Fibroblast of upper back skin (primary cell): ENCODE measurements around the gene EBNA1BP2.
"Not testable (repeated sequence)": the region's sequence is repeated elsewhere in the genome, so short reads cannot be mapped to it uniquely, and the experiment has no call there.

Experiments
- DNase-seq: peaks from one replicate; pipeline ENCODE4 v3.0.0-alpha.2; 2013

EBNA1BP2 gene, protein sequence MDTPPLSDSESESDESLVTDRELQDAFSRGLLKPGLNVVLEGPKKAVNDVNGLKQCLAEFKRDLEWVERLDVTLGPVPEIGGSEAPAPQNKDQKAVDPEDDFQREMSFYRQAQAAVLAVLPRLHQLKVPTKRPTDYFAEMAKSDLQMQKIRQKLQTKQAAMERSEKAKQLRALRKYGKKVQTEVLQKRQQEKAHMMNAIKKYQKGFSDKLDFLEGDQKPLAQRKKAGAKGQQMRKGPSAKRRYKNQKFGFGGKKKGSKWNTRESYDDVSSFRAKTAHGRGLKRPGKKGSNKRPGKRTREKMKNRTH

DNA sequence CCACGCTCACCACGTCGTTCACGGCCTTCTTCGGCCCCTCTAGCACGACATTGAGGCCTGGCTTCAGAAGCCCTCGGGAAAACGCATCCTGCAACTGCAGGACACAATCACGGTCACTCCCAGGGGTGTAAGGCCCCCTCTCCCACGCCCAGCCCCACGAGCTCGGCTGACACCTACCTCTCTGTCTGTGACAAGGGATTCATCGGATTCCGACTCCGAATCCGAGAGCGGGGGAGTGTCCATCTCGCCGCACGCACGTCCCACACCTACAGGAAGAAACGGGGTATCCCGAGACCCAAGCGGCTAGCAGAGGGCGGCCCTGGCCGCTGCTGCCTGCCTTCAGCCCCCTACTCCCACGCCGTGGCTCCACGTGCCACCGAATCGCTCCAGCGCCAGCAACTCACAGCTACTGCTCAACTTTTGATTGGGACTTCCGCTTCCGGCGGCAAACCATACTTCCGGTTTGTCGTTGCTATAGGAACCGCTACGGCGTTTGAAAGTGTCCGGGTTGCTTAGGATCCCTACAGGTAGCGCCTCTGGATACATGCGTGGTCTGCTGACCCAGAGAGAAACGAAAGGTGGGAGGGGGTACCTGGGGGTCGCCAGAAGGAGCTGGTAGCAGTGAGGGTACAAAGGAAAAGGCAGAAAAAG, at the start of gene EBNA1BP2, which contains the start of gene CFAP57:
TSS of gene EBNA1BP2 (minus strand) at position 415 of the 651 bp plus-strand sequence. CDS start at position 243, 172 bp downstream.
TSS of gene CFAP57 (plus strand) at position 455 of the 651 bp plus-strand sequence. CDS start 424 bp downstream, outside the sequence.
- DNase-seq: peak; percentile 94

DNA sequence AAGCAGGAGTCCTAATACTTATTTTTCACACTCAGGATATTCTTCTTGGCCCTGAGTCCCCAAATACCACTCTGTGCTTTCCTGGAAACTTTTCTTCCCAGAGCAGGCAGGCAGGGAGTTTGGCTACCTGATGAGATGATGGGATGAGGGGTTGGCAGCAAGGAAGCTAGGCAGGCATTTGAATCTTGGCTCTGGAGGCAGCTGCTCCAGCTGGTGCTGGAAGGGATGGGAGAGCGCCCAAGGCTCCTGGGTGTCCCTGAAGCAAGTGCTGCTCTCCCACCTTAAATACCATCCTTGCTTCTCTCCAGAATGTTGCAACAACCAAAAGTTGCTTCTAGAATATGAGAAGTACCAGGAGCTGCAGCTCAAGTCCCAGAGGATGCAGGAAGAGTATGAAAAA, 49.7 kb upstream of the EBNA1BP2 start:
- DNase-seq: no peak

DNA sequence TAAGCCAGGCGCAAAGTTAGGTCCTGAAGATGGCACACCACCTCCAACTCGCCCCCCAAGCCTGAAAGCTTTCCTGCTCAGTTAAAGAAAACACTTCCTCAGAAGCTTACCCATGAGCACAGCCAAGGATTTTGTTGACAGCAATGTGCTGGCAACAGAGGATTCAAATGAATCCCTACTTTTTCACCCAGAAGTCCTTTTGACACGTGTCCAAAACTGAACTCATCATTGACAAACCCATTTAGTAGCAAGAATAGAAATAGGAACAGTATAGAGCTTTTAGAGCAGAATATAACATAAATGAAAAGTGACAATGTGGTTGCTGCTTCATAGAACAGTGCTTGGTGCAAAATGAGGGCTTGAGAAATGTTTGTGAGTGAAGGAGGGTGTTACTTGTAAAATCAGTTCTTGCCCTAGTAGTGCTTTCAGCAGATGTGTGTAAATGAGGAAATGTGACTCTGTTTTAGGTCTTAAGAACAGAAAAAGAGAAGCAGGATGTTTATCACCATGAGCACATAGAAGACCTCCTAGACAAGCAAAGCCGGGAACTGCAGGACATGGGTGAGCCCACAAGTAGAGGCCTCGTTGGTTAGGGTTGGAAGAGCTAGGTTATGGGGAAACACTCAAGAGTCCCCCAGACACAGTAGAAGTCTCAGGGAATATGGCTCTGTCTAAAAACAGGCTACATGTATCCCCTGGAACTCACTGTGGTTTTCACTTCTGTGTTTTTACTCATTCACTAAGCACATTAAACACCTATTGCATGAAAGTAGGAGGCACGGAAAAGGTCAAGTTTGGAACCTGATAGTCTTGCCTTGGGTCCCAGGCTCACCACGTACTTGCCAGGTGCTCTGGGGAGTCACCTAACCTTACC, 49.1 kb upstream of the EBNA1BP2 start:
- no peak for DNase-seq

DNA sequence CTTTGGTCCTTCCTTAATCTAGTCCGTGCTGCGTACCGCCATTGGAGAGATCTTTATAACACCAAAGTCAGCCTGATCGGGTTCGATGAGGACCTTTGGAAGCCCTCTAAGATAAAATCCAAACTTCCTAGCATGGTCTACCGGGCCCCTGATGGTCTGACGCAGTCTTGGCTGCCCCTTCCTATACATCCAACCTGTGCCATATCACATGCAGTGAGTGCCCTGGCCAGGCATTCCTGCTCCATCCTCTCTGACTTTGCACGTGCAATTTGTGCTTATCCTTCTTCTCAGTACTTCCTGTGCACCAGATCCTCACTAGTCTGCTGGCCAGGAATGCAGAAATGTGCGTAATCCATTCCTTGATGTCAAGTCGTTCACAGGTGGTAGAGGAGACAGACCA, 45.7 kb upstream of the EBNA1BP2 start:
- no peak for DNase-seq

DNA sequence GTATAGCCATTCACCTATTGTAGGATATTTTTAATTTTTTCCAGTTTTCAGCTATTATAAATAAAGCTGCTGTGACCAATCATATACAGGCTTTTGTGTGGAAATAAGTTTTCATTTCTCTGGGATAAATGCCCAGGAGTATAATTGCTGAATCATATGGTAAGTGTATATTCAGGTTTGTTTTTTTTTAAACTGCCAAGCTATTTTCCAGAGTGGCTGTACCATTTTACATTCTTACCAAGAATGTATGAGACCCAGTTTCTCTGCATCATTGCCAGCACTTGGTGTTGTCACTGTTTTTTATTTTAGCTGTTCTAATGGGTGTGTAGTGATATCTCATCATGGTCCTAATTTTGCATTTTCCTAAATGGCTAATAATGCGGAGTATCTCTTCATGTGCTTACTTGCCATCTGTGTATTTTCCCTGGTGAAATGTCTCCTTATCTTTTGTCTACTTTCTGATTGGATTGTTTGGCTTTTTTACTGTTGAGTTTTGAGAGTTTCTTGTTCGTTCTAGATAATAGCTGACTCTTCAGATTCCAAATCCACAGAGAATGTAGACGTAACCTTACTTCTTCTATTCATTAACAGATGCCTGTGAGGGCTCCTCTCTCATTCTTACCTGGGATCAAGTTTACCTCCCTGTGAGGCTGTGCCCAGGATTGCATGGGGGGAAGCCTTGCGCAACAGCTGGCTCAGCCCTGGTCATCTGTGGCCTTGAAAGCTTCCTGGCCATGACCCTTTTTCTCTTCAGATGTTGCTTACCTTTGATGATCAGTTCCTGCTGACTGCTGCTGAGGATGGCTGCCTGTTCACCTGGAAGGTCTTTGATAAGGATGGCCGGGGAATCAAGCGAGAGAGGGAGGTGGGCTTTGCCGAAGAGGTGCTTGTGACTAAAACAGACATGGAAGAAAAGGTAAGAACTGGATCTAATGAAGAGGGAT, 42.7 kb upstream of the EBNA1BP2 start:
- DNase-seq: peak; percentile 55

DNA sequence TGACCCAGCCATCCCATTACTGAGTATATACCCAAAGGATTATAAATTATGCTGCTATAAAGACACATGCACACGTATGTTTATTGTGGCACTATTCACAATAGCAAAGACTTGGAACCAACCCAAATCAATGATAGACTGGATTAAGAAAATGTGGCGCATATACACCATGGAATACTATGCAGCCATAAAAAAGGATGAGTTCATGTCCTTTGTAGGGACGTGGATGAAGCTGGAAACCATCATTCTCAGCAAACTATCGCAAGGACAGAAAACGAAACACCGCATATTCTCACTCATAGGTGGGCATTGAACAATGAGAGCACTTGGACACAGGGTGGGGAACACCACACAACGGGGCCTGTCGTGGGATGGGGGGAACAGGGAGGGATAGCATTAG, 36.2 kb upstream of the EBNA1BP2 start:
- DNase-seq: not testable (repeated sequence)

DNA sequence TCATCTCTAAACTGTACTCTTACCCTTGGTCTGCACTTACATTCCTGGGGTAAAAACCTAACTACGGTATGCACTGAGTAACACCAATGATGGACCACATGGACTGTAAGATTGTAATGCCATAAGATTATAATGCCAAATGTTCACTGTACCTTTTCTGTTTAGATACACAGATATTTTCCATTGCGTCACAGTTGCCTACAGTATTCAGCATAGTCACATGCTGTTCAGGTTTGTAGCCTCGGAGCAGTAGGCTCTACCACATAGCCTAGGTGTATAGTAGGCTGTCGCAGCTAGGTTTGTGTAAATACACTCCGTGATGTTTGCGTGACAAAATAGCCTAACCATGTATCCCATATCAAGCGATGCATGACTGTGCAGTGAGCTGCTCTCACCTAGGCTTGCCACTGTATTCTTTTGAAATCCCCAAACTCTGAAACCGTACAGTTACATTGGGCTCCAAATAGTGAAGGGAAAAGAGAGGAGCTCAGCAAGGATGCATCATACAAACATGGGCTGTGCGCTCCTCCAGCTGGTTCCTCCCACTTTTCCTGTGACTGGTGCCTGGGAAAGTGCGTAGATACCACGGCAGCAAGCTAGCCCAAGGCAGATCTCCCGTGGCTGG, 35.3 kb upstream of the EBNA1BP2 start:
- DNase-seq: no peak

DNA sequence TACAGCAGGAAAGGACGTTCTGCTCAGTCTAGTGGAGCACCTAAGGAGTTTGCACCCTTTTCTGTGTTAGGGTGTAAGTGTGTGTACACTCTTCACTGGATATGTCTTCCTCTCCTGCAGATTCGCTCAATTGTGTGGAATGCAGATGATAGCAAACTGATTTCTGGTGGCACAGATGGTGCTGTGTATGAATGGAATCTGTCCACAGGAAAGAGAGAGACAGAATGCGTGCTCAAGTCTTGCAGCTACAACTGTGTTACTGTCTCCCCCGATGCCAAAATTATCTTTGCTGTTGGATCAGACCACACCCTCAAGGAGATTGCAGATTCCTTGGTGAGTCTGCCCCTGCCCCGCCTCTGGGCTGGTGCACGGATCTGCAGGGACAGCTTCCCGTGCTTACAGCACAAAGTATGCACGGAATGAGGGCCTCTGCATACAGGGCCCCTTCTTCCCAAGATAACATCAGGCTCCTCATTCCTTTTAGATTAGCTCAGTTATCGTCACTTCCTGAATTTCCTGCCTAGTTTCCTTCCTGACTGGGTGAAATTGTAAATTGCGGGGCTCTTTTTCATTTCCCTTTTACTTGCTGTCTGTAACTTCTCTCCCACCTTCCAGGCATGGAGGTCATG, 34.6 kb upstream of the EBNA1BP2 start:
- DNase-seq: peak; percentile 98

DNA sequence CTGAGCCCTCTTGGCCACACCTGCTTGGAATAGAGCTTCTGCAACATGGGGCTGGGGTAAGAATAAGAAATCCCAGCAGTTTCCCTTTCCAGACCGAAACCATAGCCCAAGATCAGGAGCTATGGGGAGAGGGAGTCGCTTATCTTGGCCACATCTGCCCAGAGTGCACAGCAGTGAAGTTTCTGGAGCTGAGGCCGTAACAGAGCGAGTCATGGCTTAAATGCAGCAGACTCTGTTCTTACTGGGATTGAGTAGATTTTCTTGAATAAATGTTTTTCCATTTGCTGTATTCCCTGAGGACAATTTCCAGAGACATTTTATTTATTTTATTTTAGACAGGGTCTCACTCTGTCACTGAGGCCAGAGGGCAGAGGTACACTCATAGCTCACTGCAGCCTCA, 33.6 kb upstream of the EBNA1BP2 start:
- peak; percentile 59 for DNase-seq

DNA sequence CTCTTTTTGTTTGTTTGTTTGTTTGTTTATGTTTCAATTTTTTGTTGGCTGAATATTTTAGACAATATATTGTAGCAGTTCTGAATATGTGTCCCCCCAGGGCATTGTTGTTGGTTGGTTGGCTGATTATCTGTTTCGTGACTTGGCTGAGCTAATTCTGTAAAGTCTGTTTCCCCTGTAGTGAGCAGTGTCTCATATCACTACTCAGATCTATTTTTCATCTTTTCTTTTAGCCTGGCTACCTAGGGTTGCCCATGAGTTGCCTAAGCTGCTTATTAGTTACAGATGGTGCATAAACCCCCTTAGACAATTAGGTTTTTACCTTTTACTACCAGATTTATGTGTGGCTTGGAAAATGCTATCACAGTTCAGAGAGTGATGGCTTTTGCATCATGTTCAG, 32.3 kb upstream of the EBNA1BP2 start:
- DNase-seq: no peak

DNA sequence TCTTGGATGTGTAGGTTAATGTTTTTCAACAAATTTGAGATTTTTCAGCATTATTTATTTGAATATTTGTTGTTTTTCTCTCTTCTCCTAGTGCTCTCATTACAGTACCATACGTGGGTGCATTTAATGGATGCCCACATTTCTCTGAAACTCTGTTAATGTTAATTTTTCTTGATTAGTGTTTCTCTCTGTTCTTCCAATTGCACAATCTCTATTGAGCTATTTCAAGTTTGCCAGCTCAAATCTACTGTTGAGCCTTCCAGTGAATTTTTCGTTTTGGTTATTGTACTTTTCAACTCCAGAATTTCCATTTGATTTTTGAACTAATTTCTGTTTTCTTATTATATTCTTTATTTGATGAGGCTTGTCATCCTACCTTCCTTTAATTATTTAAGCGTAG, 31.8 kb upstream of the EBNA1BP2 start:
- no peak for DNase-seq

DNA sequence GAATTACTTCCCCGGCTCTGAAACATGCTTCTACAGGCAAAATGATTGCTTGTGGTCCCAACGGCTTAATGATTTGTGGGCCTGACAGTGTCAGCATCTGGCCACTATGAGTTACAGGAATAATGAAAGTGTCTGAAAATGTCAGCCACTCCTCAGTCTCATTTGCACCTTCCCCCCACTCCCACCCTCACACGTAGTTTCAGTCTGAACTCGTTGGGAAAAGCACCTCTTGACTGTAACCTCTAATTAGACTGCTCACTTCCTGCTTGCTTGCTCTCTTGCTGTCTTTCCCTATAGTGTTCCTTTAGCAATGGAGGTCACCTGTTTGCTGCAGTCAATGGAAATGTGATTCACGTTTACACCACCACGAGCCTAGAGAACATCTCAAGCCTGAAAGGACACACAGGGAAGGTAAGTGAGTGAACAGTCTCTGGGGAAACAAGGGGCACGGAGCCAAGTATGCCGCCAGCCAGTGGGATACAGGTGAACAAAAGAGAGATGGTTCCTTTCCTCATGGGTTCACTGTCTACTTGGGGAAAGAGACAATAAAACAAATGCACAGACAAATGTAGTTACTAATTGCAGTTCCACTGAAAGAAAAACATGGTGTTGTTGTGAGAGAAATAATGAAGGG, 27.1 kb upstream of the EBNA1BP2 start:
- no peak for DNase-seq

DNA sequence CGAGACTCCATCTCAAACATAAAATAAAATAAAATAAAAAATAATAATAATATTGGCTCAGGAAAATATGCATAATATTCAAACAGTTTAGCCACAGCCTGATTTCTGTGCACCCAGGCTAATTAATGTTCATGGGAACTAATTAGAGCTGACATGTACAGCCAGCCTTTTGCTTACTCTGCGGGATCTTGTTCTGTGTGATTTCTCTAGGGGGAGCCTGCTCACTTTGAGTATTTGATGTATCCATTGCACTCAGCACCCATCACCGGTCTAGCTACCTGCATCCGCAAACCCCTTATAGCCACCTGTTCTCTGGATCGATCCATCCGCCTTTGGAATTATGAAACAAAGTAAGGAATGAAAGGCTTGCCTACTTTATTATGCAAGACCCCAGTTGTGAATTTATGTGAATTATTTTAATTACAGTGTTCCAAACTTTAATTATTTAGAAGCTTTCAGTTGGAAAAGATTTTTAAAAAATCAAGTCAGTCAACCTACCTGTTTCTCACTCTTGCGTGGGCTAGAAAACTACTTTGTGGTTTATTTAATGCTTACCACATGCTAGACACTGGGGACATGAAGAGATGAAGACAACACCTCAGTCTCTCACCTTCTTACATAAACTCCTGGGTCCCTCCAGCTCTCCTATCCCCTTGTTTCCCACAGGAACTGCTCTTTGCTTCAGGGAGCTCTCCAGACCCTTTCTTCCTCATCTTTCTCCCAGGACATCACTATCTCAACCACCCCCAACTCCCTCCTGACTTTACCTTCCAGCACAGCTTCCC, 25.4 kb upstream of the EBNA1BP2 start:
- no peak for DNase-seq

DNA sequence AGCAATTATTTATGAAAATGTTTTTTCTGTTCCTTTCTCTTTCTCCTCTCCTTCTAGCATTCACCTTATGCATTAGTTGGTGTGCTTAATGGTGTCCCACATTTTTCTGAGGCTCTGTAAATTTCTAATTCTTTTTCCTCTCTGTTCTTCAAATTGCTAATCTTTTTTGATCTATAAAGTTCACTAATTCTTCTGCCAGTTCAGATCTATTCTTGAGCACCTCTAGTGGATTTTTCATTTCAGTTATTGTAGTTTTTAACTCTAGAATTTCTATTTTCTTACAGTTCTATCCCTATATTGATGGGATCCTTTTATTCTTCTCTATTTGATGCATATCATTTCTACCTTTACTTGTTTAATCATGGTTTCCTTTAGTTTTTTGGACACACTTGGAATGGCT, 22.4 kb upstream of the EBNA1BP2 start:
- no peak for DNase-seq

DNA sequence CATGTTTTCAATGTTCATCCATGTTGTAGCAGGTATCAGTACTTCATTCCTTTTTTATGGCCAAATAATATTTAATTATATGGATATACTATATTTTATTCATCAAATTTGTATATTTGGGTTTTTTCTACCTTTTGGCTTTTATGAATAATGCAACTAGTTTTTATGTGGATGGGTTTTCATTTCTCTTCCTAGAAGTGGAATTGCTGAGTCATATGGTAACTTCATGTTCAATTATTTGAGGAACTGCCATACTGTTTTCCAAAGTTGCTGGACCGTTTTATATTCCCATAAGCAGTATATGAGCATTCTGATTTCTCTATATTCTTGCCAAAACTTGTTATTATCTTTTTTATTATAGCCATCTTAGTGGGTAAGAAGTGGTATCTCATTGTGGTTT, 16.0 kb upstream of the EBNA1BP2 start:
- DNase-seq: no peak

DNA sequence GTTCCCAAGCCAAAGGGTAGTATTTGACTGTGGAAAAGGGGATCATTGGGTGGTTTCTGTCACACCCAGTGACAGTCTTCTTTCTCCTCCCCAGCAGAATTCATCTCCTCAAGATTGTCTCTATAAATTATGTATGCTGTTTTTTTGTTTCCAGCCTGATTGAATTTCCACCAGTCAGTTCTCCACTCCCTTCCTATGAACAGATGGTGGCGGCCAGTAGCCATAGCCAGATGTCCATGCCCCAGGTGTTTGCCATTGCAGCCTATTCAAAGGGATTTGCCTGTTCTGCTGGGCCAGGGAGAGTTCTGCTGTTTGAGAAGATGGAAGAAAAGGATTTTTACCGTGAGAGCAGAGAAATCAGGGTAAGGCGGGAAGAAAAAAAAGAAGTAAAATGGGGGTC, 12.9 kb upstream of the EBNA1BP2 start:
- DNase-seq: no peak

DNA sequence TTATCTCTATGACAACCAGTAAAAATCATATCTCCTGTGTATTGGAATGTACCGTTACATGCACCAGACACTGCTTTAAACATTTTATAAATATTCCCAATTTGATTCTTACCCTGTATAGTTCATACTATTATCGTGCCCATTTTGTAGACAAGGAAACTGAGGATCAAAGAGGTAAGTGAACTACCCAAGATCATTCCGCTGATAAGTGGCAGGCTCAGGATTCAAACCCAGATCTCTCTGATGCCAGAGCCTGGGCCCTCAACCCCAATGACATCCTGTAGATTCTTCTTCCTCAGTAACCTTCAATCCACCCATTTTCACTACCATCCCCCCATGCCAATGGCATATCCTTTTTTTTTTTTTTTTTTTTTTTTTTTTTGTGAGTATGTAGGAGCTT, 12.3 kb upstream of the EBNA1BP2 start:
- DNase-seq: no peak

DNA sequence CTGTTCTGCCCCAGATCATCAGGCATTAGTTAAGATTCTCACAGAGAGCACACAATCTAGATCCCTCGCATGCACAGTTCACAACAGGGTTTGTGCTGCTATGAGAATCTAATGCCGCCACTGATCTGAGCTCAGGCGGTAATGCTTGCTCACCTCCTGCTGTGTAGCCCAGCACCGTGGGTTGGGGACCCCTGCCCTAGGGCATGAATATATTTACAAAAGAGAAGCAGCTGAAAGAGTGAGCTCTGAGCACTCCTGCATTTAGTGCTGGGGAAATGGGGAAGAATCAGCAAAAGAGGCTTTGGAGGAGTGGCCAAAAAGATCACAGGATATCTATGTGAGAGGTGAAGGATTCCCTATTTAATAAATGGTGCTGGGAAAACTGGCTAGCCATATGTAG, 5.6 kb upstream of the EBNA1BP2 start:
- DNase-seq: no peak

DNA sequence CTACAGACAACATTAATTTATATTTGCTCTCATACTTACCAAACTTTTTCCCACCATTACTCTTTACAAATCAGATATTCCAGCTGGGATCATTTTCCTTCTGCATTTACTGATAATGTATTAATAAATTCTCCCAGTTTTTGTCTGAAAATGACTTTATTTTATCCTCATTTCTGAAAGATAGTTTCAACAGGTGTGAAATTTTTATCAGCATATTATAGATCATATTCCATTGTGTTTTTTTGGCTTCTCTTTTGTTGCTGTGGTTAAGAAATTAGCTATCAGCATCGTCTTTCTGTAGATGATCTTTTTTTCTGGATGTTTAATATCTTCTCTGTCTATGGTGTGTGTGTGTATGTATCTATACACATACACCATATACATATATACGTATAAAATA, 2.8 kb upstream of the EBNA1BP2 start:
- DNase-seq: no peak

DNA sequence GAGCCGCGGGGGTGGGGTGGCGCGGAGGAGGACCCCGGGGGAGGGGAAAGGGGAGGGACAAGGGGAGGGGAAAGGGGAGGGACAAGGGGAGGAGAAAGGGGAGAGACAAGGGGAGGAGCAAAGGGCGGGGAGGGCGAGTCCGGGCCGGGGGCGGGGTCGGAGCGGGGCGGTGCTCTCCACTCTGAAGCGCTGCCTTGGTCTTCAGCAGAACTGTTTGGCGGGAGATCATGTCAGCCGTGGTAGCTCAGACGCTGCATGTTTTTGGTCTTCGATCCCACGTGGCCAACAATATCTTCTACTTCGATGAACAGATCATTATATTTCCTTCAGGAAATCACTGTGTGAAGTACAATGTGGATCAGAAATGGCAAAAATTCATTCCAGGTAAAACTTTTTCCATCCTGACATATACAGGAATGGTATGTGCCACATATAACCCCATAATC, 460 bp upstream of the EBNA1BP2 start:
- DNase-seq: peak; percentile 85
